Parietal lobe (tissue), 2 donors: ENCODE measurements around the gene PTPN1. TPM values are rescaled to one million over a fixed set of nuclear protein-coding genes. Genes with fewer than 3 reads are reported as not detected.

Experiments used
- small RNA-seq: library from RNA; depleted of rRNA; stranded (forward); fragments of <200 nt; gene quantifications from one replicate; pipeline ENCODE3, GENCODE V24; 2014; ENCODE audit warnings: low replicate concordance
- total RNA-seq: library from RNA; depleted of rRNA; stranded (reverse); fragments of >200 nt; gene quantifications from one replicate; pipeline ENCODE4 v1.2.3, GENCODE V29; 2014

The PTPN1 gene
- 19.4 TPM for total RNA-seq

DNA sequence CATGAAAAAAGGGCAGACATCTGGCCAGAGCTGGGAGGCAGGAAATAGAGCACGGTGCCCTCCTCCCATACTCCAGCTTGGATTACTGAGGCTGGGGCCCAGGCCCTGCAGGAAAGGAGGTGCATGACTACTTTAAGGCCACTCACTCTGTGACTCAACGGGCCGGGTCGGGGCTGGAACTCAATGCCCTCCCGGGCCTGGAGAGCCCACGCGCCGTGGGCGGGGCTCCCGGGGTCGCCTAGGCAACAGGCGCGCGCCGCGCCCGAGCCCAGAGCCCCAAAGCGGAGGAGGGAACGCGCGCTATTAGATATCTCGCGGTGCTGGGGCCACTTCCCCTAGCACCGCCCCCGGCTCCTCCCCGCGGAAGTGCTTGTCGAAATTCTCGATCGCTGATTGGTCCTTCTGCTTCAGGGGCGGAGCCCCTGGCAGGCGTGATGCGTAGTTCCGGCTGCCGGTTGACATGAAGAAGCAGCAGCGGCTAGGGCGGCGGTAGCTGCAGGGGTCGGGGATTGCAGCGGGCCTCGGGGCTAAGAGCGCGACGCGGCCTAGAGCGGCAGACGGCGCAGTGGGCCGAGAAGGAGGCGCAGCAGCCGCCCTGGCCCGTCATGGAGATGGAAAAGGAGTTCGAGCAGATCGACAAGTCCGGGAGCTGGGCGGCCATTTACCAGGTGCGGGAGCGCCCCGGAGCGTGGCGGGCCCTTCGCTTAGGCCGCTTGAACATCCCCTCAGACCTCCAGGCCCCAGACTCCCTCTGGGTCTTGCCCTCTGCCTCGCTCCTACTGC lies at the start of gene PTPN1:
TSS of gene PTPN1 (plus strand) at position 461 of the 783 bp plus-strand sequence. CDS start at position 606, 145 bp downstream.

Small RNA genes lying within 50 kb of the gene (small RNA-seq; reads per million reads assigned to genes)
- gene COX6CP2, result not detected
- gene MIR1302-5, result not detected
- not detected for gene MIR645
- not detected for gene RF00019

Other genes with a start within 250 kb of the PTPN1 start
- 2.2 TPM for gene RIPOR3, start 181.2 kb downstream of the PTPN1 start, total RNA-seq
- 9.4 TPM for gene PARD6B, start 221.2 kb downstream of the PTPN1 start, total RNA-seq